SK-N-SH (cell line): ENCODE results near the gene CHST11. TPM values are rescaled to one million over a fixed set of nuclear protein-coding genes. Genes with fewer than 3 reads are reported as not detected.

Source experiments
- CTCF ChIA-PET: fragments of 300-600, 350-600 bp; formaldehyde crosslinking; extraction: SDS; loops from one replicate; lab custom pipeline; 2021; lab: Yijun Ruan, JAX
- POLR2A ChIA-PET: fragments of 350-600 bp; sonication (Branson Sonifier 250); formaldehyde crosslinking; extraction: SDS; loops from one replicate; lab custom pipeline; 2020; ENCODE audit warnings: antibody characterized with exemption, inconsistent platforms; lab: Yijun Ruan, JAX
- DNase-seq: peaks from one replicate; pipeline ENCODE4 v3.0.0; 2012
- H2AFZ ChIP-seq: fragments of 200-600 bp; sonication (generic); 2 replicates; pipeline ENCODE4 v1.8.1; 2016; ENCODE audit warnings: antibody characterized with exemption, mild to moderate bottlenecking, low read depth
- H3F3A ChIP-seq: fragments of 200-600 bp; sonication (generic); replicated peaks from 2 replicates; pipeline ENCODE3; 2016; ENCODE audit warnings: antibody characterized with exemption, mild to moderate bottlenecking; ENCODE audit not compliant: insufficient read depth
- H3K27ac ChIP-seq, 2 experiments: fragments of 200-500 bp in 1 of 2; fragments of 200-600 bp in 1 of 2; sonication (Bioruptor generic) in 1 of 2; sonication (generic), shearing (Covaris generic) in 1 of 2; 2 replicates each; pipeline versions ENCODE4 v1.5.1 to v1.6.1; 2014 to 2016; ENCODE audit warnings: low read depth in 2 of 2, inconsistent platforms in 1 of 2, low read length in 1 of 2, mild to moderate bottlenecking in 1 of 2, mixed read lengths in 1 of 2
- H3K27me3 ChIP-seq: fragments of 200-600 bp; sonication (generic), shearing (Covaris generic); 2 replicates; pipeline ENCODE4 v1.6.1; 2016; ENCODE audit warnings: mixed run types; ENCODE audit not compliant: insufficient read depth
- H3K36me3 ChIP-seq, 2 experiments: fragments of 200-500 bp in 1 of 2; fragments of 200-600 bp in 1 of 2; sonication (Bioruptor generic) in 1 of 2; sonication (generic) in 1 of 2; replicated peaks in 1 of 2; 2 replicates each; pipeline versions ENCODE3 to v1.5.1; 2014 to 2016; ENCODE audit warnings: low read length in 1 of 2, mild to moderate bottlenecking in 1 of 2; ENCODE audit not compliant: insufficient read depth in 2 of 2, control insufficient read depth in 1 of 2
- H3K4me1 ChIP-seq, 2 experiments: fragments of 200-500 bp in 1 of 2; fragments of 200-600 bp in 1 of 2; sonication (Bioruptor generic) in 1 of 2; sonication (generic), shearing (Covaris generic) in 1 of 2; 2 replicates each; pipeline versions ENCODE4 v1.5.1 to v1.6.1; 2014 to 2016; ENCODE audit warnings: low read depth in 1 of 2, low read length in 1 of 2, mixed run types in 1 of 2; ENCODE audit not compliant: insufficient read depth in 2 of 2, control insufficient read depth in 1 of 2
- H3K4me2 ChIP-seq: fragments of 200-600 bp; sonication (generic), shearing (Covaris generic); 2 replicates; pipeline ENCODE4 v1.6.1; 2017; ENCODE audit warnings: mixed run types
- H3K4me3 ChIP-seq, 2 experiments: fragments of 200-500 bp in 1 of 2; fragments of 200-600 bp in 1 of 2; sonication (Bioruptor generic) in 1 of 2; sonication (generic), shearing (Covaris generic) in 1 of 2; 2 replicates each; pipeline versions ENCODE4 v1.5.1 to v1.8.1; 2014 to 2016; ENCODE audit warnings: low read depth in 2 of 2, inconsistent platforms in 1 of 2, low read length in 1 of 2, mild to moderate bottlenecking in 1 of 2, mixed read lengths in 1 of 2, moderate library complexity in 1 of 2
- H3K79me2 ChIP-seq: fragments of 200-600 bp; sonication (generic); 2 replicates; pipeline ENCODE4 v1.8.1; 2017; ENCODE audit warnings: mild to moderate bottlenecking; ENCODE audit not compliant: insufficient read depth
- H3K9ac ChIP-seq: fragments of 200-600 bp; sonication (generic); 2 replicates; pipeline ENCODE4 v1.6.1; 2017; ENCODE audit warnings: mixed run types
- H3K9me2 ChIP-seq: fragments of 200-600 bp; sonication (generic); 2 replicates; pipeline ENCODE4 v1.6.1; 2017; ENCODE audit warnings: mixed run types
- H3K9me3 ChIP-seq: fragments of 200-600 bp; sonication (generic); 2 replicates; pipeline ENCODE4 v1.6.1; 2017; ENCODE audit warnings: mixed run types, mild to moderate bottlenecking, moderate library complexity
- H4K20me1 ChIP-seq: fragments of 200-600 bp; sonication (generic); 2 replicates; pipeline ENCODE4 v1.6.1; 2017; ENCODE audit warnings: mild to moderate bottlenecking, mixed run types; ENCODE audit not compliant: insufficient read depth
- EP300 ChIP-seq, 2 experiments: IDR thresholded peaks; 2 replicates each; pipeline versions ENCODE4 v1.4.0 to v1.6.1; 2012; ENCODE audit warnings: borderline replicate concordance in 1 of 2, low read depth in 1 of 2, low read length in 1 of 2
- JUND ChIP-seq: IDR thresholded peaks from 2 replicates; pipeline ENCODE4 v1.4.0; 2012
- NFIC ChIP-seq: IDR thresholded peaks from 2 replicates; pipeline ENCODE4 v1.4.0; 2012; ENCODE audit warnings: borderline replicate concordance
- NRF1 ChIP-seq: IDR thresholded peaks from 2 replicates; pipeline ENCODE4 v1.6.1; 2012; ENCODE audit warnings: low read depth, mild to moderate bottlenecking, low read length
- POLR2AphosphoS5 ChIP-seq: IDR thresholded peaks from 2 replicates; pipeline ENCODE4 v1.6.1; 2012; ENCODE audit warnings: low read depth, low read length
- TCF12 ChIP-seq: IDR thresholded peaks from 2 replicates; pipeline ENCODE4 v1.4.0; 2012
- YY1 ChIP-seq: IDR thresholded peaks from 2 replicates; pipeline ENCODE4 v1.4.0; 2012; ENCODE audit warnings: low read depth, mild to moderate bottlenecking
- WGBS: methylation state at CpG from one replicate; pipeline ENCODE4 v1.1.6; 2017; ENCODE audit warnings: low lambda C conversion rate; 5-methylcytosine and 5-hydroxymethylcytosine counted together
- polyA plus RNA-seq, 3 experiments: library from polyadenylated mRNA; depleted of rRNA; stranded (reverse); fragments of >200 nt; gene quantifications; 2 replicates each; pipeline ENCODE4 v1.2.3, GENCODE V29; 2012

Gene CHST11
- polyA plus RNA-seq, 1 of the 3 experiments (the other 2 are of a cell fraction) = 18.6 TPM

DNA sequence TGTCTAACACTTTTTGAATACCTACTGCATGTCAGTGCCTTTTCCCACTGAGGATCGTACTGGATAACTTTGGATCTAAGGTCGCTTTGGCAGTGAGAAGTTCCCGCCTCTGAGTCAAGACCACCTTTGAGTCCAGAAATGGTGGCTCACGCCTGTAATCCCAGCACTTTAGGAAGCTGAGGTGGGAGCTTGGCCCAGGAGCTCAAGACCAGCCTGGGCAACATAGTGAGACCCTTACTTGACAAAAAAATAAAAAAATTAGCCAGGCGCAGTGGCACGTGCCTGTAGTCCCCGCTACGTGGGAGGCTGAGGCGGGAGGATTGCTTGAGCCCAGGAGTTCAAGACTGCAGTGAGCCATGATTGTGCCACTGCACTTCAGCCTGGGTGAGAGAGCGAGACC lies 61.1 kb downstream of the CHST11 start:
- Histone ChIP-seq H3K27me3 (no peaks in the 10 kb centered on the region), H4K20me1 (no peaks in the 10 kb centered on the region), H2AFZ (no peak overlapping the region), H3K36me3 (no peaks in the 10 kb centered on the region), H3K4me1 (peaks cover 0 to 27% of the 10 kb centered on the region in 2 experiments; a peak in 2 of 4 replicates), H3K9ac (no peak overlapping the region), H3K9me3 (no peaks in the 10 kb centered on the region), H3F3A (no peaks in the 10 kb centered on the region), H3K4me2 (no peak overlapping the region), H3K79me2 (no peaks in the 10 kb centered on the region), H3K9me2 (no peaks in the 10 kb centered on the region), H3K4me3 (no peak overlapping the region), H3K27ac (no peak overlapping the region)
- TF ChIP-seq NRF1 (no peak), TCF12 (no peak), POLR2AphosphoS5 (no peak)
- ChIA-PET CTCF (interaction anchor here (0.8 to 1.4 kb wide), 3 partner anchors 10 to 136 kb away, joined by 3 read pairs; no protein-coding TSS in a partner anchor), POLR2A (no interaction called here)
- 94% methylated on average over 9 of the region's 10 CpGs for WGBS
- no peak for DNase-seq

DNA sequence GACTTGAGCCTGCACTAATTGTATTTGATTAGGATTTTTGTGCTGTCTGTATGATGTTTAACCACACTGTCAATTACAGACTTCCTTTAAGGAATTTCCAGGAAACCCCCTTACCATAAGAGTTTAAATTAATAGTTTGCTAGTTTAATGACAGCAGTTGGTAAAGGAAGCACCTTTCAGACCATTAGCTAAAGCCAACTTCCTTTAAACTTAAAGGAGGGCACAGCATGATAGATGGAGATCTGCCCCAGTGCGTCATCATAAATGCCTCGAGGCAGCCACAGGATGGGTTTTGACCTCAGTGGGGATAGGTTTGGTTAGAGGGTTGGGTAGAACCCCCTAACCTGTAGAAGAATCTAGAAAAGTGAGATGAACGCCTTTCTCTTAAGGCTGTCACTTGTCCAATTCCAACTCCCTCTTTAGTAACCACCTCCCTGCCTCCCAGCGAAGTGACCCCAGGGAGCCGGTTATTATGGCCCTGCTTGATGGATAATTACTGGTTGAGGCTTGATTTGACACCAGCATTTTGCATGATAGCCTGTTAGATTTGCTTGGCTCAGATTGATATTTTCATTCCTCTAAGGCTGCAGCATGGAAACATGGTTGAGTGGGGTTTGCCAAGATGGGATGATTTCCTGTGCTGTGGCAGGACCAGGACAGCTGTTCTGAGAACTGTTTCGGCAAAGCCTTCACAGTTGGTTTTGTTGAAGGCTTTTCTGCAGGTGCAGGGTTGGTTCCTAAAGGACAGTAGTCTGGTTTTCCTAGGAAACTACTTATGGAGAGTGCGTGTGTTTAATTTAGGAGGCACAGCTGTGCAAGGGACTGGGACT lies 62.7 kb downstream of the CHST11 start:
- no peaks in the 10 kb centered on the region for H4K20me1 ChIP-seq
- no peak overlapping the region for H3K4me2 ChIP-seq
- no peak overlapping the region for H2AFZ ChIP-seq
- TF ChIP-seq YY1 (no peak), NFIC (no peak), NRF1 (no peak)
- H3K9me3 ChIP-seq = no peaks in the 10 kb centered on the region
- ChIA-PET POLR2A (no interaction called here), CTCF (interaction anchor here (1.0 kb wide), 2 partner anchors 59 to 138 kb away, joined by 3 read pairs; no protein-coding TSS in a partner anchor)
- H3K4me3 ChIP-seq = no peak overlapping the region
- 95% methylated on average over 7 of the region's 7 CpGs for WGBS
- no peak for DNase-seq
- H3K9me2 ChIP-seq = no peaks in the 10 kb centered on the region
- no peaks in the 10 kb centered on the region for H3F3A ChIP-seq
- no peaks in the 10 kb centered on the region for H3K27me3 ChIP-seq
- no peak overlapping the region for H3K9ac ChIP-seq
- no peaks in the 10 kb centered on the region for H3K79me2 ChIP-seq
- H3K36me3 ChIP-seq = no peaks in the 10 kb centered on the region
- H3K4me1 ChIP-seq = peaks cover 0 to 36% of the 10 kb centered on the region in 2 experiments; a peak in 3 of 4 replicates
- H3K27ac ChIP-seq = no peak overlapping the region

DNA sequence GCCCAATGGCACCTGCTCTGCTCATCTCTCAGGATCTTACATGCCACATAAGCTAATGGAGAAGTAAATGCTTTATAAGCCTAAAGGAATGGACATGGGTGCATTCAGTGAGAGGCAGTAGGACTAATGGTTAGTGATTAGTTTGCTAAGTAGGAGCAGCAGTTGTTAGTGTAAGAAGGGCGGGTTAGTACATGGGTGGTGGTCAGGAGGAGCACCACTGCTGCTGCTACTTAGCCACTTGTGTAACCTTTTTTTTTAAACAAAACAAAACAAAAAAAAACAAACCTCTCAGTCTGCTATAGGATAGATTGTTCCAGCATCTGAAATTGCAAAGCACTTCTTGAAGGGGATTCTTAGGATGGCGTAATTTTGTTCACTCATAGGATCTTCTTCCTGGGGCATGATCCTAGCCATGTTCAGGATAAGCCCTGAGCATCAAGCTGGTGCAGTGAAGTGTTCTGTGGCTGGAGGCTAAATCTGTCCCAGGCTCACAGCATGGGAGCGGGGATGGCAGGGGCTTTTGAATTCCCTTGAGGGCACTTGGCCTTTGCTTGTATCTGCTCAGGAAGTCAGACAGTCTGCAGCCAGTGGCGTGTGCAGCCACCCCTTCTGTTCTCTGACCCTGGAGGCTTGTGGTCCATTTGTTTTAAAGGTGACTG lies 63.6 kb downstream of the CHST11 start:
- no peaks in the 10 kb centered on the region for H3K79me2 ChIP-seq
- H3K9me2 ChIP-seq = no peaks in the 10 kb centered on the region
- H4K20me1 ChIP-seq = no peaks in the 10 kb centered on the region
- CTCF ChIA-PET = interaction anchor here (1.0 kb wide), 2 partner anchors 58 to 139 kb away, joined by 3 read pairs; no protein-coding TSS in a partner anchor
- POLR2A ChIA-PET = no interaction called here
- no peaks in the 10 kb centered on the region for H3F3A ChIP-seq
- no peaks in the 10 kb centered on the region for H3K27me3 ChIP-seq
- 91% methylated on average over 4 of the region's 4 CpGs for WGBS
- H3K36me3 ChIP-seq = no peaks in the 10 kb centered on the region
- no peak overlapping the region for H3K4me2 ChIP-seq
- no peak overlapping the region for H3K9ac ChIP-seq
- TF ChIP-seq EP300 (IDR thresholded peaks at IDR 0.05; ENCODE audit: borderline replicate concordance in 1 of 2, low read depth in 1 of 2, low read length in 1 of 2) = peak in 1 of 2 experiments; percentile 52; a peak in 1 of 4 replicates
- TF ChIP-seq JUND = no peak
- TF ChIP-seq, all 33 proteins: peak for 1
- DNase-seq = peak; percentile 39
- H3K9me3 ChIP-seq = no peaks in the 10 kb centered on the region
- peak overlapping the region in 1 of 2 experiments; percentile 29; a peak in 2 of 4 replicates for H3K27ac ChIP-seq
- no peak overlapping the region for H2AFZ ChIP-seq
- no peak overlapping the region for H3K4me3 ChIP-seq
- H3K4me1 ChIP-seq = peaks cover 0 to 39% of the 10 kb centered on the region in 2 experiments; a peak in 3 of 4 replicates
